ENCODE measurements around the gene INTS11.
"Not testable (repeated sequence)": the region's sequence is repeated elsewhere in the genome, so short reads cannot be mapped to it uniquely, and the experiment has no call there.

Gene INTS11

GRCh38 chr1:1321477-1321876, 3.0 kb downstream of the INTS11 start:
- no peak for TF ChIP-seq ZFX (IDR thresholded peaks at IDR 0.05)
- H3K27ac ChIP-seq, result peak overlapping the region; percentile 10

- TF ChIP-seq CTCF (conservative IDR thresholded peaks at IDR 0.05) (no peak), ZFX (IDR thresholded peaks at IDR 0.05) (no peak)
Measured at GRCh38 chr1:1320666-1321448, 3.6 kb downstream of the INTS11 start.

GRCh38 chr1:1319646-1319941, 4.9 kb downstream of the INTS11 start:
- H3K27ac ChIP-seq, result peak overlapping the region; percentile 69; the same call in 1 of the 2 replicates
- TF ChIP-seq CTCF (conservative IDR thresholded peaks at IDR 0.05) (no peak), ZFX (IDR thresholded peaks at IDR 0.05) (no peak)

More at GRCh38 chr1:1320666-1321448, 3.6 kb downstream of the INTS11 start:
- peak overlapping the region; percentile 10 for H3K27ac ChIP-seq

GRCh38 chr1:1318777-1319645, 5.4 kb downstream of the INTS11 start:
- no peak for TF ChIP-seq CTCF (conservative IDR thresholded peaks at IDR 0.05)
- TF ChIP-seq ZFX (IDR thresholded peaks at IDR 0.05), result no peak
- H3K27ac ChIP-seq, result peak overlapping the region; percentile 69

DNA sequence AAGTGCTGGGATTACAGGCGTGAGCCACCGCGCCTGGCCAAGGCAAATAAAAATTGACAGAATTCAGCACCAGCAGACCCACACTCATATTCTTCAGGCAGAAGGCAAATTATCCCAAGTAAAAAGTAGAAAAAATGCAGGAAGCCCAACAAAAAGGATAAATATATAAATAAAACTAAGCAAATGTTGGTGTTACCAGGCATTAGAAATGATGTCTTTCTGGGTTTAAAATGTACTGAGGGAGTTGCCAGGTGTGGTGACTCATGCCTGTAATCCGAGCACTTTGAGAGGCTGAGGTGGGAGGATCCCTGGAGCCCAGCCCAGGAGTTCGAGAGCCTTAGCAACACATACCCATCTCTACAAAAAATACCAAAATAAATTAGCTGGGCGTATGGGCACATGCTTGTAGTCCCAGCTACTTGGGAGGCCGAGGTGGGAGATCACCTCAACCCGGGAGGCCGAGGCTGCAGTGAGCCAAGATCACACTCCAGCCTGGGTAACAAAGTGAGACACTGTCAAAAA, 6.3 kb downstream of the INTS11 start:
- peak overlapping the region; percentile 69 for H3K27ac ChIP-seq
- TF ChIP-seq CTCF (conservative IDR thresholded peaks at IDR 0.05) (no peak), ZFX (IDR thresholded peaks at IDR 0.05) (no peak)

- TF ChIP-seq CTCF (conservative IDR thresholded peaks at IDR 0.05) (no peak), ZFX (IDR thresholded peaks at IDR 0.05) (no peak)
- peak overlapping the region; percentile 69 for H3K27ac ChIP-seq
Measured at GRCh38 chr1:1317420-1317819, 7.0 kb downstream of the INTS11 start.

- H3K27ac ChIP-seq, result not testable (repeated sequence)
Measured at GRCh38 chr1:1316199-1316598, 8.3 kb downstream of the INTS11 start.

DNA sequence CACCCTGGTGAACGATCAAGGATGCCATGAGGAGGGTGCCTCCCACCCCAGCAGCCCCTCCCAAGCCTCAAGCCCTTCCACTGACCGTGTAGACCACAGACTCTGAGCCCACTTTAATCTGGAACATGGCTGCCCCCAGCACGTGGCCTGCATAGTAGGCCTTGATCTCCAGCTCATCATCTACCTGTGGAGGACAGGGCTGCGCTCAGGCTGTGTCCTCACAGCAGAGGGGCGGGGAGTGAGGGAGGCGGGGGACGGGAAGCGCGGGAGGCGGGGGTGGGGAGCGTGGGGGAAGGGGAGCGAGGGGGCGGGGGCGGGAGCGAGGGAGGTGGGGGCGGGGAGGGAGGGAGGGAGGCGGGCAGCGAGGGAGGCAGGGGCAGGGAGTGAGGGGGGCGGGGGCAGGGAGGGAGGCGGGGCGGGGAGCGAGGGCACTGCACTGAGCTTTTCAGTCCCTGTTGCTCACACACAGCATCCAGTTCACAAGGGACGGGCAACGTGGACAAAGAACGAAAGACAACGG, 9.0 kb downstream of the INTS11 start:
- no peak for TF ChIP-seq CTCF (conservative IDR thresholded peaks at IDR 0.05)
- no peak for TF ChIP-seq ZFX (IDR thresholded peaks at IDR 0.05)
- H3K27ac ChIP-seq, result no peak overlapping the region
